Spleen (tissue), 11 donors: ENCODE measurements around the gene DPYD. TPM values are rescaled to one million over a fixed set of nuclear protein-coding genes. Genes with fewer than 3 reads are reported as not detected.

Experiments used
- DNase-seq: peaks from one replicate; pipeline ENCODE4 v3.0.0-alpha.2; 2020
- H3K27ac ChIP-seq, 8 donors: fragments of 200-600 bp; sonication (generic) in 7 of 8; 1 replicate in 4 of 8; 2 replicates in 4 of 8; pipeline versions ENCODE4 v1.5.0 to v1.8.0; 2016 to 2021; ENCODE audit warnings: inconsistent platforms in 4 of 8, mild to moderate bottlenecking in 4 of 8, moderate library complexity in 1 of 8
- H3K27me3 ChIP-seq, 7 donors: fragments of 200-600 bp; sonication (generic) in 6 of 7; replicated peaks in 1 of 7; 1 replicate in 4 of 7; 2 replicates in 3 of 7; pipeline versions ENCODE4 v1.5.0 to v1.8.0; 2016 to 2021; ENCODE audit warnings: inconsistent platforms in 3 of 7, mild to moderate bottlenecking in 1 of 7
- H3K36me3 ChIP-seq, 6 donors: fragments of 200-600 bp; sonication (generic) in 5 of 6; 1 replicate in 4 of 6; 2 replicates in 2 of 6; pipeline versions ENCODE4 v1.5.0 to v1.8.0; 2016 to 2021; ENCODE audit warnings: inconsistent platforms in 2 of 6
- H3K4me1 ChIP-seq, 6 donors: fragments of 200-600 bp; sonication (generic) in 5 of 6; 1 replicate in 3 of 6; 2 replicates in 3 of 6; pipeline versions ENCODE4 v1.5.0 to v1.8.0; 2016 to 2021; ENCODE audit warnings: inconsistent platforms in 3 of 6
- H3K4me3 ChIP-seq, 8 donors: fragments of 200-600 bp; sonication (generic) in 7 of 8; 1 replicate in 4 of 8; 2 replicates in 4 of 8; pipeline versions ENCODE4 v1.5.0 to v1.8.0; 2016 to 2021; ENCODE audit warnings: inconsistent platforms in 4 of 8, mild to moderate bottlenecking in 4 of 8, moderate library complexity in 2 of 8
- H3K9me3 ChIP-seq, 8 donors: fragments of 200-600 bp; sonication (generic) in 7 of 8; 1 replicate in 4 of 8; 2 replicates in 4 of 8; pipeline versions ENCODE4 v1.5.0 to v1.8.0; 2016 to 2021; ENCODE audit warnings: inconsistent platforms in 4 of 8
- CTCF ChIP-seq, 11 experiments: fragments of 200-600 bp in 7 of 11; fragments of 450-650 bp in 4 of 11; sonication (generic) in 4 of 11; IDR thresholded peaks in 8 of 11; conservative IDR thresholded peaks in 3 of 11; 1 replicate in 7 of 11; 2 replicates in 4 of 11; pipeline versions ENCODE4 v1.4.0 to v1.8.0; 2016 to 2021; ENCODE audit warnings: antibody characterized with exemption in 11 of 11, inconsistent platforms in 4 of 11, mild to moderate bottlenecking in 1 of 11
- POLR2A ChIP-seq, 3 donors: fragments of 450-650 bp; IDR thresholded peaks; one replicate each; pipeline ENCODE4 v1.5.1; 2017; ENCODE audit warnings: antibody characterized with exemption in 3 of 3, mild to moderate bottlenecking in 1 of 3
- POLR2AphosphoS5 ChIP-seq, 3 donors: sonication (generic); formaldehyde crosslinking; IDR thresholded peaks; one replicate each; pipeline ENCODE4 v1.5.1; 2017; ENCODE audit warnings: antibody characterized with exemption in 3 of 3
- WGBS, 5 donors: extraction: QIAGEN DNeasy Blood & Tissue Kit in 3 of 5; methylation state at CpG; one replicate each; pipeline versions ENCODE4 v1.1.5 to v1.1.7; 2013 to 2018; 5-methylcytosine and 5-hydroxymethylcytosine counted together
- intact Hi-C: fragments of 100-400 bp; cut with DNase I; formaldehyde crosslinking; loops from one replicate; pipeline ENCODE4 v1.15.0; 2023; ENCODE audit warnings: low total_unique reads
- polyA plus RNA-seq, 3 donors: library from polyadenylated mRNA; stranded (reverse); fragments of 200-250 nt; gene quantifications; one replicate each; pipeline ENCODE4 v1.2.1, GENCODE V29; 2013
- total RNA-seq, 7 donors: library from RNA; depleted of rRNA in 3 of 7; stranded (reverse); fragments of >200 nt in 3 of 7; fragmentation: NEBNext Ultra II Directional in 4 of 7; extraction: Animal tissue kit (Norgen Biotek cat#: 25700) in 4 of 7; gene quantifications; one replicate each; pipeline versions ENCODE4 v1.1.0 to v1.2.1, GENCODE V29; 2016 to 2021
- donor health status: healthy with polysubstance abuse.
- donor health status: DM: no; HTN: no; CAD: no; lungs with moderate emphysema.
- donor health status: DM: no; HTN: no; CAD: no.
- donor health status: Bipolar disorder and iron deficiency.
- donor health status: healthy.
- donor health status: DM: no; HTN: no; CAD: no.
- donor health status: DM: yes; HTN: yes; CAD: no.

Gene DPYD
- total and polyA plus RNA-seq, 10 donors = 7.3 to 114 (median 92.3) TPM

- H3K36me3 ChIP-seq = peaks cover 0 to 33% (median 0%) of the 10 kb centered on the region in 6 donors
- H3K27me3 ChIP-seq = no peaks in the 10 kb centered on the region
- intact Hi-C loops = no loop called here
- TF ChIP-seq POLR2A (IDR thresholded peaks at IDR 0.05) = no peak
- TF ChIP-seq CTCF (IDR thresholded peaks at IDR 0.05 in 8 of 11, conservative IDR thresholded peaks at IDR 0.05 in 3 of 11) = no peak
- no peak for TF ChIP-seq POLR2AphosphoS5 (IDR thresholded peaks at IDR 0.05)
- H3K4me1 ChIP-seq = peaks cover 0 to 13% (median 0%) of the 10 kb centered on the region in 6 donors
- H3K27ac ChIP-seq = no peak overlapping the region
- no peak overlapping the region for H3K4me3 ChIP-seq
- WGBS, 5 donors = 84 to 92% (median 84%) methylated on average over 2 of the region's 2 CpGs
- DNase-seq = no peak
- H3K9me3 ChIP-seq = no peaks in the 10 kb centered on the region
Observed at GRCh38 chr1:97780884-97781283, 139.9 kb downstream of the DPYD start.

- intact Hi-C loops = no loop called here
- no peak for DNase-seq
- Histone ChIP-seq H3K9me3 (peaks cover 0 to 8% (median 6%) of the 10 kb centered on the region in 8 donors), H3K27me3 (no peaks in the 10 kb centered on the region), H3K36me3 (peaks cover 0 to 35% (median 0%) of the 10 kb centered on the region in 6 donors), H3K27ac (no peak overlapping the region), H3K4me1 (peaks cover 0 to 13% (median 0%) of the 10 kb centered on the region in 6 donors), H3K4me3 (no peak overlapping the region)
- TF ChIP-seq CTCF (IDR thresholded peaks at IDR 0.05 in 8 of 11, conservative IDR thresholded peaks at IDR 0.05 in 3 of 11) = no peak
Observed at GRCh38 chr1:97778718-97779117, 142.1 kb downstream of the DPYD start.

DNA sequence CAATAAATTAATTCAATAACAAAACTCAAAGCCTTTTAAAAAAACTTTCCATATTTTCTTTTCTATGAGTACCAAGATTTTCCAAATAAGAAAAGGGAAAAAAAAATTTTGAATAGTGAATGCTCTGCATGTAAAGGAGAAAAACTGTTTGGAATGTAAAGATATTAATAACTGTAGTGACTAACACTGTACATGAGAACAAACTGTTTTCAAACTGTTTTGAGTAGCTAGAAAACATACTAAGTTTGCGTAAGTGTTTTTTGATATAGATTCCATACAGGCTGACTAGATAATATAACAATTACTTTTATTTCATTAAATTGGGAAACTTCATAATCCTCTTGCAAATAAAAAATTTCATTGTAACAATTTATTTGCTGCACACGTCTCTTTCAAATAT is 150.5 kb downstream of the DPYD start:
- H3K27me3 ChIP-seq = no peaks in the 10 kb centered on the region
- no peak for DNase-seq
- no peak overlapping the region for H3K27ac ChIP-seq
- H3K9me3 ChIP-seq = peaks cover 0 to 14% (median 10%) of the 10 kb centered on the region in 8 donors
- intact Hi-C loops = no loop called here
- no peak overlapping the region for H3K4me3 ChIP-seq
- H3K36me3 ChIP-seq = peaks cover 0 to 17% (median 0%) of the 10 kb centered on the region in 6 donors
- H3K4me1 ChIP-seq = peaks cover 0 to 3% (median 0%) of the 10 kb centered on the region in 6 donors
- TF ChIP-seq POLR2A (IDR thresholded peaks at IDR 0.05) = no peak
- no peak for TF ChIP-seq CTCF (IDR thresholded peaks at IDR 0.05 in 8 of 11, conservative IDR thresholded peaks at IDR 0.05 in 3 of 11)
- WGBS, 5 donors = 92 to 98% (median 96%) methylated on average over 2 of the region's 2 CpGs

GRCh38 chr1:97767381-97767780 is 153.5 kb downstream of the DPYD start:
- Histone ChIP-seq H3K36me3 (peaks cover 0 to 4% (median 0%) of the 10 kb centered on the region in 6 donors), H3K4me3 (no peak overlapping the region), H3K4me1 (peaks cover 0 to 10% (median 1%) of the 10 kb centered on the region in 6 donors), H3K9me3 (peaks cover 0 to 2% (median 0%) of the 10 kb centered on the region in 8 donors), H3K27ac (no peak overlapping the region), H3K27me3 (no peaks in the 10 kb centered on the region)
- DNase-seq = no peak
- no peak for TF ChIP-seq POLR2A (IDR thresholded peaks at IDR 0.05)
- no peak for TF ChIP-seq POLR2AphosphoS5 (IDR thresholded peaks at IDR 0.05)
- TF ChIP-seq CTCF (IDR thresholded peaks at IDR 0.05 in 8 of 11, conservative IDR thresholded peaks at IDR 0.05 in 3 of 11) = no peak
- WGBS, 5 donors = 80 to 95% (median 90%) methylated on average over 4 of the region's 4 CpGs
- intact Hi-C loops = no loop called here
